SH-SY5Y (cell line): ENCODE measurements around the gene MTARC2.

Experiments used
- GATA2 ChIP-seq: IDR thresholded peaks from 2 replicates; pipeline ENCODE4 v1.6.1; 2011; ENCODE audit warnings: mild to moderate bottlenecking, low read depth, low read length
- GATA3 ChIP-seq: IDR thresholded peaks from 2 replicates; pipeline ENCODE4 v1.6.1; 2011; ENCODE audit warnings: low read depth, mild to moderate bottlenecking, low read length, moderate library complexity

- TF ChIP-seq GATA2, result no peak
- TF ChIP-seq GATA3, result no peak
These were observed 22.3 kb downstream of the MTARC2 start for GRCh38 chr1:220770245-220770913.
